ENCODE results near the gene CTCFL.

Gene CTCFL

GRCh38 chr20:57557926-57558613 is 33.1 kb upstream of the CTCFL start:
- no peaks in the 10 kb centered on the region for H3K27me3 ChIP-seq (ENCODE audit: control insufficient read depth, insufficient read depth, low read length)
- H3K4me3 ChIP-seq (ENCODE audit: low read depth, low read length): no peak overlapping the region
- no peaks in the 10 kb centered on the region for H3K9me3 ChIP-seq (ENCODE audit: control insufficient read depth, insufficient read depth, low read length)
- H3K36me3 ChIP-seq (ENCODE audit: control insufficient read depth, insufficient read depth, low read length): no peaks in the 10 kb centered on the region
- no peaks in the 10 kb centered on the region for H3K4me1 ChIP-seq (ENCODE audit: control insufficient read depth, insufficient read depth, low read length)
- H3K9ac ChIP-seq (ENCODE audit: low read depth, low read length): no peak overlapping the region

GRCh38 chr20:57556980-57557274 is 32.0 kb upstream of the CTCFL start:
- no peak overlapping the region for H3K4me3 ChIP-seq (ENCODE audit: low read depth, low read length)
- H3K4me1 ChIP-seq (ENCODE audit: control insufficient read depth, insufficient read depth, low read length): no peaks in the 10 kb centered on the region
- H3K9me3 ChIP-seq (ENCODE audit: control insufficient read depth, insufficient read depth, low read length): no peaks in the 10 kb centered on the region
- H3K27me3 ChIP-seq (ENCODE audit: control insufficient read depth, insufficient read depth, low read length): no peaks in the 10 kb centered on the region
- no peaks in the 10 kb centered on the region for H3K36me3 ChIP-seq (ENCODE audit: control insufficient read depth, insufficient read depth, low read length)
- H3K9ac ChIP-seq (ENCODE audit: low read depth, low read length): no peak overlapping the region

- Histone ChIP-seq H3K36me3 (ENCODE audit: control insufficient read depth, insufficient read depth, low read length) (no peaks in the 10 kb centered on the region), H3K27me3 (ENCODE audit: control insufficient read depth, insufficient read depth, low read length) (no peaks in the 10 kb centered on the region), H3K4me1 (ENCODE audit: control insufficient read depth, insufficient read depth, low read length) (no peaks in the 10 kb centered on the region), H3K9ac (ENCODE audit: low read depth, low read length) (no peak overlapping the region), H3K4me3 (ENCODE audit: low read depth, low read length) (no peak overlapping the region), H3K9me3 (ENCODE audit: control insufficient read depth, insufficient read depth, low read length) (no peaks in the 10 kb centered on the region)
Measured at GRCh38 chr20:57555457-57556184, 30.7 kb upstream of the CTCFL start.

GRCh38 chr20:57553376-57554018 is 28.6 kb upstream of the CTCFL start:
- Histone ChIP-seq H3K4me1 (ENCODE audit: control insufficient read depth, insufficient read depth, low read length) (no peaks in the 10 kb centered on the region), H3K36me3 (ENCODE audit: control insufficient read depth, insufficient read depth, low read length) (no peaks in the 10 kb centered on the region), H3K9me3 (ENCODE audit: control insufficient read depth, insufficient read depth, low read length) (no peaks in the 10 kb centered on the region), H3K9ac (ENCODE audit: low read depth, low read length) (no peak overlapping the region), H3K4me3 (ENCODE audit: low read depth, low read length) (no peak overlapping the region), H3K27me3 (ENCODE audit: control insufficient read depth, insufficient read depth, low read length) (no peaks in the 10 kb centered on the region)

- Histone ChIP-seq H3K4me1 (ENCODE audit: control insufficient read depth, insufficient read depth, low read length) (no peaks in the 10 kb centered on the region), H3K9ac (ENCODE audit: low read depth, low read length) (no peak overlapping the region), H3K9me3 (ENCODE audit: control insufficient read depth, insufficient read depth, low read length) (no peaks in the 10 kb centered on the region), H3K36me3 (ENCODE audit: control insufficient read depth, insufficient read depth, low read length) (no peaks in the 10 kb centered on the region), H3K27me3 (ENCODE audit: control insufficient read depth, insufficient read depth, low read length) (no peaks in the 10 kb centered on the region), H3K4me3 (ENCODE audit: low read depth, low read length) (no peak overlapping the region)
Measured at GRCh38 chr20:57552471-57552870, 27.5 kb upstream of the CTCFL start.

GRCh38 chr20:57548177-57549058 is 23.5 kb upstream of the CTCFL start:
- no peaks in the 10 kb centered on the region for H3K36me3 ChIP-seq (ENCODE audit: control insufficient read depth, insufficient read depth, low read length)
- no peak overlapping the region for H3K4me3 ChIP-seq (ENCODE audit: low read depth, low read length)
- H3K9ac ChIP-seq (ENCODE audit: low read depth, low read length): no peak overlapping the region
- H3K9me3 ChIP-seq (ENCODE audit: control insufficient read depth, insufficient read depth, low read length): no peaks in the 10 kb centered on the region
- H3K4me1 ChIP-seq (ENCODE audit: control insufficient read depth, insufficient read depth, low read length): no peaks in the 10 kb centered on the region
- H3K27me3 ChIP-seq (ENCODE audit: control insufficient read depth, insufficient read depth, low read length): no peaks in the 10 kb centered on the region

GRCh38 chr20:57546956-57547649 is 22.2 kb upstream of the CTCFL start:
- no peaks in the 10 kb centered on the region for H3K4me1 ChIP-seq (ENCODE audit: control insufficient read depth, insufficient read depth, low read length)
- no peaks in the 10 kb centered on the region for H3K27me3 ChIP-seq (ENCODE audit: control insufficient read depth, insufficient read depth, low read length)
- no peaks in the 10 kb centered on the region for H3K9me3 ChIP-seq (ENCODE audit: control insufficient read depth, insufficient read depth, low read length)
- H3K9ac ChIP-seq (ENCODE audit: low read depth, low read length): no peak overlapping the region
- no peaks in the 10 kb centered on the region for H3K36me3 ChIP-seq (ENCODE audit: control insufficient read depth, insufficient read depth, low read length)
- no peak overlapping the region for H3K4me3 ChIP-seq (ENCODE audit: low read depth, low read length)

- Histone ChIP-seq H3K4me1 (ENCODE audit: control insufficient read depth, insufficient read depth, low read length) (no peaks in the 10 kb centered on the region), H3K9me3 (ENCODE audit: control insufficient read depth, insufficient read depth, low read length) (no peaks in the 10 kb centered on the region), H3K27me3 (ENCODE audit: control insufficient read depth, insufficient read depth, low read length) (no peaks in the 10 kb centered on the region), H3K36me3 (ENCODE audit: control insufficient read depth, insufficient read depth, low read length) (no peaks in the 10 kb centered on the region), H3K4me3 (ENCODE audit: low read depth, low read length) (no peak overlapping the region), H3K9ac (ENCODE audit: low read depth, low read length) (no peak overlapping the region)
Measured at GRCh38 chr20:57545927-57546662, 21.2 kb upstream of the CTCFL start.

- no peak overlapping the region for H3K4me3 ChIP-seq (ENCODE audit: low read depth, low read length)
- H3K9me3 ChIP-seq (ENCODE audit: control insufficient read depth, insufficient read depth, low read length): no peaks in the 10 kb centered on the region
- H3K36me3 ChIP-seq (ENCODE audit: control insufficient read depth, insufficient read depth, low read length): no peaks in the 10 kb centered on the region
- no peak overlapping the region for H3K9ac ChIP-seq (ENCODE audit: low read depth, low read length)
- no peaks in the 10 kb centered on the region for H3K4me1 ChIP-seq (ENCODE audit: control insufficient read depth, insufficient read depth, low read length)
- H3K27me3 ChIP-seq (ENCODE audit: control insufficient read depth, insufficient read depth, low read length): no peaks in the 10 kb centered on the region
Measured at GRCh38 chr20:57544838-57545564, 20.1 kb upstream of the CTCFL start.

- Histone ChIP-seq H3K27me3 (ENCODE audit: control insufficient read depth, insufficient read depth, low read length) (no peaks in the 10 kb centered on the region), H3K9me3 (ENCODE audit: control insufficient read depth, insufficient read depth, low read length) (no peaks in the 10 kb centered on the region), H3K9ac (ENCODE audit: low read depth, low read length) (no peak overlapping the region)
Measured at GRCh38 chr20:57543754-57544153, 18.8 kb upstream of the CTCFL start.

More at GRCh38 chr20:57543754-57544153, 18.8 kb upstream of the CTCFL start:
- Histone ChIP-seq H3K36me3 (ENCODE audit: control insufficient read depth, insufficient read depth, low read length) (no peaks in the 10 kb centered on the region), H3K4me3 (ENCODE audit: low read depth, low read length) (no peak overlapping the region), H3K4me1 (ENCODE audit: control insufficient read depth, insufficient read depth, low read length) (no peaks in the 10 kb centered on the region)
